Activated gamma-delta T cell treated with Interleukin-2 at 50 U/mL for 16 hours (primary cell): ENCODE results near the gene CHRNB4.

Experiments used
- DNase-seq: peaks from one replicate; pipeline ENCODE4 v3.0.0-alpha.2; 2020

The CHRNB4 gene

DNA sequence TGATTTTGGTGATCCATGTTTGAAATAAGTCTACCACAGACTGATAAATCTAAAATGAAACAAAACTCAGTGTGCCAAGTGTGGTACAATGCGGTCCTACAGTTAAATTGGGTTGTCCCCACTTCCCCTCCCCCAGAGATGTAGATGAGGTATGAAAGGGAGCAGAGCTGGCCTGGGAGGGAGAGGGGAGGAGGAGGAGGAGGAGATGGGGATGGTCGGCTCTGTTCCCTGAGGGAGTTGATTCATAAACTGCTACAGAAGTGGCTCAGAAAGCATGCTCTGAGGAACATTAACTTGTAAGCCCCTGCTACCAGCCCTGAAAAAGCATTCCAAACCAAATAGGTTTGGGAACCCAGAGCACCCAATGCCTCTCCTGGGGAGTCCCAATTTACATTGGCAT, 28.0 kb upstream of the CHRNB4 start:
- DNase-seq = no peak

DNA sequence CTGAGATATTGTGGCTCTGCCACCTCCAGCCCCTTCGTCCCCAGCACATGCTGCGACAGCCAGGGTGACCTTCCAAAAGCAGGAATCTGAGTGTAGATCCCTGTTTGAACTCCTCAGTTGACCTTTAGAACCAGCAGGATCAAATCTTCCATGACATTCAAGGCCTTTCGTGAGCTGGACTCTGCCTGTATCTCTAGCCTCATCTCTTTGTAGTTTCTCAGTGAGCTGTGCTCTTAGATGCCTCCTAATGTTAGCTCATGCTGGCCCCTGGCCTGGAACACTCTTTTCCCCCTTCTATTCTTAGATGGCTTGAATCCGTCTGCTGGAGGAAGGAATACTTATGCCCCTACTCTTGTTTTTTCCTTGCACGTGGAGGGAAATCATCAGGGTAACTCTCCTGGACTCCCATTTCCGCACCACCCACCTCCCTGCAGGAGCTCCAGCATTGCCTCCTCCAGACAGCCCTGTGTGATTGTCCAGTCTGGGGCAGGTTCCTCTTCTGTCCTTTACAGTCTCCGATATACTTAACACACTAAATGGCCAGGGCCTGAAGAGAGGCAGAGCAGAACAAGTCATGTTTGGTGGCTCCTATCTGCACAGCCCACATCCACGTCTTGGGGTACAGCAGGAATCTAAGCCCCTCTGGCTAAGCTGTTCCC, 26.7 kb upstream of the CHRNB4 start:
- no peak for DNase-seq

DNA sequence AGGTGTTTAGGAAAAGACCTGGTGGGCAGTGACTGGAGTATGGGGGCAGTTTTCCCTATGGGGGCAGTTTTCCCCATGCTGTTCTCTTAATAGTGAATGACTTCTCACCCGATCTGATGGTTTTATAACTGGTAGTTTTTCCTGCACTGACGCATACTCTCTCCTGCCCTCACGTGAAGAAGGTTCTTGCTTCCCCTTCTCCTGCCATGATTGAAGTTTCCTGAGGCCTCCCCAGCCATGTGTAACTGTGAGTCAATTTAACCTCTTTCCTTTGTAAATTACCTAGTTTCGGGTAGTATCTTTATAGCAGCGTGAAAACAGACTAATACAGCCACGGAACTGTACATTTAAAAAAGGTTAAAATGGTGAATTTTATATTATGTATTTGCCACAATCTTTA, 25.0 kb upstream of the CHRNB4 start:
- DNase-seq = no peak

DNA sequence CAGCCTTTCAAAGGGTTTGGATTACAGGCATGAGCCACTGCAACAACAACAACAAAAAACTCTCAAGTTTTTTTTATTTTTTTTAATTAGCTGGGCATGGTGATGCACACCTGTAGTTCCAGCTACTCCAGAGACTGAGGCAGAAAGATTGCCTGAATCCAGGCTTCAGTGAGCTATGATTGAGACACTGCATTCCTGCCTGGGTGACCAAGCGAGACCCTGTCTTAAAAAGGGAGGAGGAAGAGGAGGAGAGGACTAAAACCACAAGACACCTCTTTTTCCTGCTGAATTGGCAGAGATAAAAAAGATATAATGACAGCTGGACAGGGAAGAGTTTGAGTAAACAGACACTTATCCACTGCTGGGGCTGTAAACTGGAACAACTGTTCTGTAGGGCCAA, 22.7 kb upstream of the CHRNB4 start:
- DNase-seq = no peak

DNA sequence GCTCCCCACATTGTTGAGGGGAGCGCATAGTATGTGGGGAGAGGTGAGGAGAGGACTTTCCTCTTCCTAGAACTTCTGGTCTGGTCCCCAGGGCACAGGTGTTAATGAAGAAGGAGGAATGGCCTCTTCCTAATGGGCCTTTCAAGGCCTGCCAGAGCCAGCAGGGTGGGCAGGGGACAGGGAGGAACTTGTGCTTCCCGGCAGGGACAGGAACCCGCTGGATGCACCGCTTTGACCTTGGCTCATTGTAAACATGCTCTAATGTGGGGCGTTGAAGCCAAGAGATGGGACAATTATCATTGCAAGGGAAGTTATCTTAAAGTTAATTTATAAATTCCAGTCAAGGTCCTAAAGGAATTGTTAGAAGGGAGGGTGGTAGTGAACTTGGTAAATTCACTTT, 21.0 kb upstream of the CHRNB4 start:
- no peak for DNase-seq

DNA sequence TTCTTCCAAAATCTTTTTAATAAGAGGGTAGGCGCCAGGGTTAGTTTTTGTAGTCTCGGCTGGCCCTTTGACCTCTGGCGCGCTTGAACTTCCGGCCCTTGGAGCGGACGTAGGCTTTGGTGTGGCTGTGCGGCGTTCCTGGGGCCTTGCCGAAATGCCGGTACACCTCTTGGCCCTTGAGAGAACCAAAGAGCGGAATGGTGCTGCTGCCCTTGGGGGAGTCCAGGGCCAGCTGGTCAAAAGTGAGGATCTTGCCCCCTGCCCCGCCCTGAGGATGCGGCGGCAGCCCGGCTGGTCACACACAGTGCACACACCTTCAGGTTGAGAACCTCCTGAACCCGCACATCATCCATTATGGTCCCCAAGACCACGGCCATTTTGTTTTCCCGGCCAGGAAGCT, 20.0 kb upstream of the CHRNB4 start:
- DNase-seq = no peak

DNA sequence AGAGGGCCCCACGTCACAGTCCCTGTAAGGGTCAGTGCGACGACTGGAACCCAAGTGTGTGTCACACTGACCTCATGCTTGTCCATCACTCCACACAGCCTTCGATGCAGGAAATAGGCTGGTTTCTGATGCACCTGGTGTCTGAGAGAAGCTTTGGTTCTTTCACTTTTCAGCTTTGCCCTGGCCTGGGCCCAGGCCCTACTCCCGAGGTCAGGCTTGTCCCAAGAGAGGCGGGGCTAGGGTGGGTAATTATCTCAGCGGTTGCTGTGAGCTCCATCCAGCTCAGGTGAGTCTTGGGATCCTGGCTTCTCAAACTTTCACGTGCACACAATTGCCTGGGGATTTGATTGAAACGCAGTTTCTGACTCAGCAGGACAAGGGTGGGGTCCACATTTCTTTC, 19.6 kb upstream of the CHRNB4 start:
- DNase-seq = no peak

DNA sequence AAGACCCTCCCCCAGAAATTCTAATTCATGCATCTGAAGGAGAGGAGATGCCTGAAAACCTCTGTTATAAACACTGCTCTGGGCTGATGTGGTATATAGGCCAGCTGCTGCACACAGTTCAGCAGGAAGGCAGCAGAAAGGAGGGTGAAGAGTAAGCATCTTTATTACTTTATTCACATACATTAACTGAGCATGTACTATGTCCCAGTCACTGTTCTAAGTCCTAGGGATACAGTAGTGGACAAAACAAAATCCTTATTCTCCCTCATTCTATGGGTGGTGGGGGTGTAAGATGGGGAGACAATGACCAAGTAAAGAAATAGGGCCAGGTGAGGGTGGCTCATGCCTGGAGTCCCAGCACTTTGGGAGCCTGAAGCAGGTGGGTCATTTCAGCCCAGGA, 17.8 kb upstream of the CHRNB4 start:
- DNase-seq = no peak

DNA sequence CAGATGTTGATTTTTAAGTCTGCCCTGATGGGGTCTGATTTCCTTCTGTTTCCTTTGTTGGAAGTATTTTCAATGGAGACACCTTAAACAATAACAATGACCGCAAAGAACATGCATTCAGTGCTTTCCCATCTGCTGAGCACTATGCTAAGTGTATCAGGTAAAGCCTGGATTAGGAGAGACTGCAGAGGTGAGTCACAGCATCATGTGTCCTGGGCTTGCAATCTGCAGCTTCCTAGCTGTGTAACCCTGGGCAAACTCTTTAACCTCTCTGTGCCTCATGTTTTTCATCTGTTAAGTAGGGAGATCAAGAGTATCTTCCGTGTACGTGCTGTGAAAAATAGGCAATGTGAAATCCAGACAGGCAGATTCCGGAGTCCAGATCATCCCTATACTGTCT, 13.3 kb upstream of the CHRNB4 start:
- no peak for DNase-seq

DNA sequence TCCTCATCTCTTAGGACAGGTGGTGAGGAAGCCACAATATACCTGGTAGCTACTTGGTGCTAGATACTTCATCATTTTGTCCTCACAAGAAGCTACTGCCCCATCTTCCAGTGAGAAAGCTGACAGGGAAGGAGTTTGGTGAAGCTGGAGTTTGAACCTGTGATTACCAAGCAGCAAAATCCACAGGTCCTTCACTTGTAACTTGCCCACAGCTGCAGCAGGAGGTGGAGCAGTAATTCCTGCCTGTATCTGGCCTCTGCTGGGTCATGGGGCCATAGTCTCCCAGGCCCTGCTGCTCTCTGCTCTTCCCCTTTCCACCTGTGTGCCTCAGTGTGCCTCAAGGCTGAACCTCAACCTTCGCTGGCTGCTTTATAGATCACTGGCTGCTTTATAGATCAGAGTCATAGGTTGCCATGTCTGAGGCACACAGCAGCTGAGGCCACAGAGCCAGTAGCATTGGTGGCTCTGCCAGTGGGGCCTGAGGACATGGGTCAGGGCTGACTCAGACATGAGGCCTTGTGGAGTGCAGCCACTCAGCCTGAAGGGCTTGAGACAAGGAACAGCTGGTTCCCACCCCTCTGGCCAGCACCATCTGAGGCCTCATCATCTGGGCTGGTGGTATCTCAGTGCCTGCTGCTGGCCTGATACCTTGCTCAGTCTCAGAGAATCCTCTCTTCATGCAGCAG, 11.1 kb upstream of the CHRNB4 start:
- DNase-seq = no peak

DNA sequence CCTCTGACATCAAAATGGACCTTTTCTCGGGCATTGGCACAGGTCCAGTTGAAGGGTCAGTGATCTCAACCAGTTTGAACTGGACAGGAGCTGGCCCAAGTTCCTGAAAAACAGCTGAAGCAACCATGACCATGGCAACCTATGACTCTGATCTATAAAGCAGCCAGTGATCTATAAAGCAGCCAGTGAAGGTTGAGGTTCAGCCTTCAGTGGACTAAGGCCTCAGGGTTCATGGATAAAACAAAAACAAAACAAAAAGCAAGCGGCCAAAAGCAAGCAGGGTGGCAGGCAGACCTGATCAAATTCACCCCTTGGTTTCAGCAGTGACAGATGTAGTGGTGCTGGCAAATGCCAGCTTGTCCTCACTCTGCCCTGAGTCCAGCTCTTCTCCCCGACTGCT, 10.0 kb upstream of the CHRNB4 start:
- DNase-seq = no peak

DNA sequence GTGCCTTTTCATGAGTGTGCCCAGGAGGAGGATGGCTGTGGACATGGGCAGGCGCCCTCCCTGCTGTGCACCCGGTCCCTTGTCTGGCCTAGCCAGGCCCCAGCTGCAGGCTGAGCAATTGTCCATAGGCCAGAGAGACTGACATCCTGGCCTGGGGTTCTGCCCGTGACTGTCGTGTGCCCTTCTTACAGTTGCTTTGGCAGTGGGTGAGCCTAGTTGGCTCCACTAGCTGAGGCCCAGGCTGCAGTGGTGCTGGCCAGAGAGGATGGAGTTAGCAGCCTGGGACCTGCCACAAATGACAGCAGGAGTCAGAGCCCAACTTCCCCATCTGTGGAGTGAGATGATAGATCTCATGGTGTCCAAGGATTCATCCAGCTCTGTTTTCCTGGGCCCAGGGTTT, 9.0 kb upstream of the CHRNB4 start:
- DNase-seq = no peak

DNA sequence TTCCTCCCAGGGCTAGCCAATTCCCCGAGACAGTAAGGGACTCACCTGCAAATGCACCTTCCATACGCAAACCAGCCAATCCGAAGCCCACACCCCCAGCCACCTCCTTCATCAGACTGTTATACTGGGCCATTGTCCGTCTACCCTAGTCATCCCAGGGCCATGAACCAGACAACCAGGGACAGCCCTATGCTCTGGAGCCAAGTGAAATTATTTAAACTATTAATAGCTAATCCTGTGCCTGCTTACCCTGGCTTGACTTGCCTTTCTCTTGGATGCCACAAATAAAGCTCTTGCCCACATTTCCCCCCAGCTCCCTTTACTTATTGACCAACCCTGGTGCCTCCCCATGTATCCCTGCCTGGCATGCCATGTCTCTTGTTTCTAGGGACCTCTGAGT, 4.0 kb upstream of the CHRNB4 start:
- DNase-seq = no peak

DNA sequence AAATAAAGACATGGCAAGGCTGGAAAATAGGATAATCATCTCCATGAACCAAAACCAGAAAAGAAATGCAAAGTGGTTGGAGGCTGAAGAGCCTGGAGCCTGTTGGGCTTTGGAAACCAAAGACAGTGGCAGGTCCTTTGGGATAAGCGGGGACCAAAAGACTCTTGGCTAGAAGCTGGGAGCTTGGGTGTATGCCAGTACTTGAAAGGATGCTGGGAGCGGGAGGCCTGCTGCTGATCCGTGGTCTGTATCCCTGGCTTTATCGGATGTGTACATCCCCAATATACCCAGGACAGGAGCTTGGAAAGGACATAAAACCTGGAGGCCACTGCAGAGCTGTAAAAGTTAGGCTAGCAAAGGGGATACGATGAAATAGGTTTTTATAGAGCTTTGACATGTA, 1.3 kb upstream of the CHRNB4 start:
- no peak for DNase-seq

DNA sequence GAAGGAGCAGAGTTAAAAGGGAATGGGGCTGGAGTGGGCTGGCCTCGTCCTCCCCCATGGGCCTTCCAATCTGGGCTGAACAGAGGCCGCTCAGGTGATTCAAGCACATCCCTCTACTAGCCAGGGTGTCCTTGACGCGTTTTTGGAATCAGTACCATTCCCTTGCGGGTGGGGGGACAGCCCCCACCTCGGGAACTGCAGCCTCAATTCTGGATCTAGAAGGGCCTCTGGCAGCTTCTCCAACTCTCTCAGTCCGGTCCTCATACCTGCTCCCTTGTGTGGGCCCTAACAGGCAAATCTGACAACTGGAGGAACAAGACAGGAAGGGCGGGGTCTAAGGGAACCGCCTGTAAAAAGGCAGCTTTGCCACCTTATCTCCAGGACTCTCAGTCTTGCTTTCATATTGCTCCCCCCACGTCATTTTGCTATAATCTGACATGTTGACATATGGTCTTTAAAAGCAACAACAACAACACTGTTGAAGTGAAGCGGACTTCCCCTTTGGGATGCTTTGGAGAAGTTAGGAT, 802 bp upstream of the CHRNB4 start:
- DNase-seq = no peak

DNA sequence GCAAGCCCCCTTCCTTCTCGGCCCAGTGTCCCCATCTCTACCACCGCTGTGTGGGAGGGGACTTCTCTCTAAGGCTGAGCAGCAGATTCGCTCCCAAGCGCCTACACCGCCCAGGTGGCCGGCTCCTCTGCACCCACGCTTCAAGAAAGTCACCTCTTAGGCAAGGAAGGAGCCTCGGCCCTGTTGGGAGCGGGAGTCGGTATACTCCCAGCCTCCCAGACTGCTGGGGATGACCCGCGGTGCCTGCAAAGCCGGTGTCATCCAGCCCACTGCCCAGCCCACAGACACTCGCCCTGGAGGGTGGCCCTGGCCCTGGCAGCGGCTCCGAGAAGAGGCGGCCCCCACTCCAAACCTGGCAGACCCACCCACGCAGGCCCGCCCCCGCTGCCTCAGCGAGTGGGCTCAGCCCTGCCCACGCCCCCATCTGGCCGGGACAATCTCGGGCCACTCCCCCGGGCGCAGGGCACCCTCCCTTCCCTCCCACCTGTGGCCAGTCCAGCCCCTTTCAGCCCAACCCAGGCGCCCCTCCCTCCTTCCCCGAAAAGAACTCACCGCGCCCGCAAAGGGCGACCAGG, 396 bp downstream of the CHRNB4 start:
- no peak for DNase-seq

DNA sequence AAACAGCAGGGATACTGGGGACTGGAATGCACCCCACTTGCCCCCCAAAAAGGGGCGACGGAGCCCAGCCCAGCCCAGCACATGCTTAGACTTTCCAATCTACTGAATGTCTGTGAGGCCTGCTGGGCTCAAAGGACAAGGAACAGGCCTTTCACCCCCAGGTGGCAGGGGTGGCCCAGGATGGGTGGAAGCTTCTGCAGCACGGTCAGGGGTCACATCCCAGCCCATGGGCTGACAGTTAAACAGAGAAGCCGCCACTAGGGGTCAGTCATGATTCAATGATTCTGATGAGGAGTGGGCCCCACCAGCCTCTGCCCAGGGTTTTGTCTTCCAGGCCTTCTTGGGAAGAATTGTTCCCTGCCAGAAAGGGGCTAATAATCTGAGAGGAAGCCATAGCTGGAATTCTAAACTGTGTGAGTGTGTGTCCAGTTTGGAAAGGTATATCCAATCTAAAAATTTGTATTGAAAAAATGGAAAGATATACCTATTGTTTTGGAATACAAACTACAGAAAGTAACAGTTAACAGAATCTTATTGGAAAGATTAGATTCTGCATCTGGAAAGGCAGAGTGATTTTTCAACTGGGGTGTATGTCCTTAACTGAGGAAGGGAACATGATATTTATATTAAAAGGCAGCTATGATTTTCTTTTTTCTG, 2.2 kb downstream of the CHRNB4 start:
- peak; percentile 45 for DNase-seq

DNA sequence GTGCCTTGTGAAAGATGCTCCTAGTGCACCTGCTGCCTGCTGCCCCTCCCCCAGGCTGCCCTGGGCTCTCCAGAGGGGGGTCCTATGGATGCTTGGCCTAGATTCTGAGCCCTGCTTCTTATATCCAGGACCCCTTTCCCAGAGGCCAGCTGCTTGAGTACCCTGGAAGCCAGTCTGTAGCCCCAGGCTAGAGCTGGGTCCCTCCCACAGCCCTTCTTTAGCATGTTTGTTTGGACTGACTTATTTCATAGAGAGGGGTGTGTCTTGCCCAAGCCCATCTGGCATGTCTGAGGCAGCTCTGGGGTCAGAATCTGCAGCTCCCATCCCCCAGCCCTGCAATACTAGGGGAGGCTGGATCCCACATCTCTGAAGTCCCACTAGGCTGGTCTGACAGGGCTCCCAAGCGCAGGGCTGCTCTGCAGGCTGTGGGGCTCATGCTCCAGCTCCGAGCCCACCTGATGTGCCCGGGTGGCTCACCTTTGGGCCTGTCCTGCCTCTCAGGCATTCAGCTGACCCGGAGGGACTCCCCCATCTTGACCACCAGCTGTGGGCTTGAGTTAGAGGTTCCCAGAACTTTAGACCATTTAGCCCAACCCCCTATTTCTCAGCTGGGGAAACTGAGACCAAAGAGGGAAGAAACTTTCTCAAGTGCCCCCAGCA, 3.1 kb downstream of the CHRNB4 start:
- no peak for DNase-seq

DNA sequence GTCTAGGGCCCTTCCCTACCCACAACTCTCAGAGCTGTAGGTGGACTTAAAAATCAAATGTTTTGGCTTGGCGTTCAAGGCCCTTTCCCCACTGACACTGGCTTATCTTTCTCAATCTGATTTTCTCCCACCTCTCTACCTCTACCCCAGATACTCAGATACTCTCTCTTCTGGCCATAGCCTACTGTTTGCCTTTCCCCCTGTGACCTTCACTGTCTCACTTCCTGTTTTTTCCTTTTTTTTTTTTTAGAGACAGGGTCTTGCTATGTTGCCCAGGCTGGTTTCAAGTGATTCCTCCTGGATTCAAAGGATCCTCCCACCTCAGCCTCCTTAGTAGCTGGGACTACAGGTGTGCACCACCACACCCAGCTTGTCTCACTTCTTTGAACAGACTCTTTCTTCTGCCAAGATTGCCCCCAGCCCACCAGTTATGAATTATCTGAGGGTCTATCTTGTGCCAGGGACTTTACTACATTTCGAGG, 4.6 kb downstream of the CHRNB4 start:
- DNase-seq = no peak

DNA sequence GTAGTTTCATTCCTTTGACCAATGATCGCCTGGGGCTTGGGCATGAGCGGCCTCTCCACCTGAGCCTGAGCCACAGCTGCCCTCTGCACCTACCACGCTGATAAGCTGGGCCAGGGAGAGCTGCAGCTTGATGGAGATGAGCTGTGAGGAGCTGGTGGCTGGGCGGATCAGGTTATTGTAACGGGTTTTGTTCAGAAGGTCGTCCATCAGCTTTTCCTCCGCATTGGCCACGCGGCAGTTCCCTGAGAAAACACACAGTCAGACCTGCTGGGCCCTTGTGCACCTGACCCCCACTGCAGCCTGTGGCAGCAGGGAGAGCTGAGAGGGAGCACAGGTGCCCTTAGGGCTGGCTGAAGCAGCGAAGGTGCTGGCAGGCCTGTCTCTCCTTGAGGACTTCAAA, 5.7 kb downstream of the CHRNB4 start:
- no peak for DNase-seq

DNA sequence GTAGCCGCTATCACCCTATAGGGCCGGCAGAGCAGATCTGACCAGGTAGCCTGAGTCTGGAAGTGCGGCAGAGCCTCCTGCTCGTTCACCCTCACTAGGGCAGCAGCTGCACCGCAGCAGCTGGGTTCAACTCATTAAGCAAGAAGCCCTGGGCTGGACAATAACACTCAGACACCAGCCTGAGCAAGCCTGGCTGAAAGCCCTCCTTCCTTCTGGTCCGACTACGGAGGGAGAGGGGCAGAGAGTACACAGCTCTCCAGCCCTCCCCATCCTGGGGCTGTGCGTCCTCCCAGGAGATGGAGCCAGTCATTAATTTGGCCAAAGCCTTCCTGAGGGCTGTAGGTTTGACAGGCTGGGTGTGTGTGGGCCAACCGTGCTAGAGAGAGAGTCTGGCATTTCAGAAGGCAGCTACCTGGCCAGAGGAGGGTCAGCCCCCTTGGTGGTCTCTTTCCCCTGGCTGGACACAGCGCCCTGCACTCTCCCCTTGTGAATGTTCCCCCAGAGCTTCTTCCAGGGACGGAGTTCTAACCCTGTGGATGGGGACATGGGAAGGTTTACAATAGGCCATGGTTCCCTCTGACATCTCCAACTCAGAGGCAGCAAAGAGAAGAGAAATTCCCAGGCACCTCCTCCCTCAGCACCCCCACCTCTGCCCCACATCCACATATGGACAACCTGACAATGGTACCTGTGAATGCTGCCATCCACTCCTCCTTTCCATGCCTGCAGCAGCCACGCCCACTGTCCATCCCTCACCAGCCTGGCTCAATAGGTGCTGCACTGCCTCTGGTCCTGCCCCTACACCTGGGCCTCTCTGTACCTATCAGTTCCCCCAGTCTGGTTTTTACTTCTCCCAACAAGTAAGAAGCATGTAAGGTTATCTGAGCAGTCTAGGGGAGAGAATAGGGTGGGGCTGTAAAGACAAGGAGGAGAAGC, 6.5 kb downstream of the CHRNB4 start:
- DNase-seq = no peak

DNA sequence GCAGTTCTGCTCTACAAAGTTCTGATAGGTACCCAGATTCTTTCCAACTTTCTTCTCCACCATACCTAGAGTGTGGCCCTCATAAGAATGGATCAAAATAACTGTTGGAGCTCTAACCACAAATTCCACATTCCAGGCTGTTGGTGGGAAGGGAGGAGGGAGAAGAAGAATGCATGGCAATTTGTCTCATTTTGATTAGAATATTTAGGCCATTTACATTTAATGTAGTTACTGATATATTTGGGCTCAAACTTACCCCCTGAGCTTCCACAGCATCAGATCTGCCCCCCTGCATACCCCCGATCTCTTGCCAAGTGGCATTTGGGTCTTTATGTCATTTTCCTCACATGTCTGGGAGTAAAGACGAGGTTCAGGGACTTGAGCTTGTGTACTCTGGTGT, 7.7 kb downstream of the CHRNB4 start:
- DNase-seq = no peak
